GM18498 (cell line): ENCODE results near the gene DOCK4.

Experiments
- ATAC-seq: cut with Tn5 transposase; IDR thresholded peaks from one replicate; pipeline ENCODE4 v1.9.1; 2021; ENCODE audit warnings: mild to moderate bottlenecking, moderate library complexity; ENCODE audit not compliant: unreplicated experiment

Gene DOCK4

DNA sequence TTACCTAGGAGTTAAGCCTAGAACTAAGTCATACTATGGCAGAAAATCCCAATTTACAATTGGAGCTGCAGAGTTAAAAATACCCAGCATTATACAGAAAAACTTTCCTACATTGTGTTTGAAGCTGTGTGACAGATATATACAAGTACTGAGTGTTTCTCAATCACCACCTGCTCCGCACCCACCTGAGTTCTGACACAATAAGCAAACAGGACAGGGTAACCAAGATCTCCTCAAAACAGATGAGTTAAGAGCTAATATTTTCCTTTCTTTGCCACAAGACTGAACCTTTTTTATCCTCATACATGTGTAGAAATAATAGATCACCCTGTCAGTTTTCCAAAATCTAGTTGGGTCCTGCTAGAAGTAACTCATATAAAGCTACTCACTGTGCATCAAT, 186.3 kb downstream of the DOCK4 start:
- no peak for ATAC-seq

DNA sequence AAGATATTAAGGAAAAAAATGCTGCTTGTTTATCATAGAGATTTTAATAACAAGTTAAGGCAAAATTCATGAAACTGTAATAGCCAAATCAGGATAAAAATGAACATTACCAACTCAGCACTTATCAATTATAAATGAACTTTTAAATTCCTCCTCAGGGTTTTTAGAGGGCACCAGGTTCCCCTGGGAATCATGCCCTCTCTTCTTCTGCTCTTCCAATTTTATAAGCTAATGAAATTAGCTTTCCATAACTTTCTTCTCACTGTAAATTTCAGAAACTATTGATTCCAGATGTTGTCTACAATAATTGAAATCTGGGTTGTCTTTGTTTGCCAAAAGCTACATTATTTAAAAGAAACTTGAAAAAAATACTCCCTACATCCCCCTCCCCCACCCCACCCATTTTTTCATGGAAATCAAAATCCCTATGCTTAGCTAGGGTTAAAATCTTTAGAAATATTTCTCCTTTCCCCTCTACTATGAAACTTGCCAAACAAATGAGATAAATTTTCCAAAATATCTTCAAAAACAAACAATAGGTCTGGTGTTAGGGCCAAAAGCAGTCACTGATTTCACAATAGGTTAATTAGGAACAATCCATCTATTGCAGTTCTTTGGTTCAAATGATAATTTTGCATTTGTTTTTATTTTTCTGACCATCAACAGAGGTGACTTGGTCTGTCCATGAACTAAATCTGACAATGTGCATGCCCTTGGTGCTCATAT, 187.7 kb downstream of the DOCK4 start:
- no peak for ATAC-seq

DNA sequence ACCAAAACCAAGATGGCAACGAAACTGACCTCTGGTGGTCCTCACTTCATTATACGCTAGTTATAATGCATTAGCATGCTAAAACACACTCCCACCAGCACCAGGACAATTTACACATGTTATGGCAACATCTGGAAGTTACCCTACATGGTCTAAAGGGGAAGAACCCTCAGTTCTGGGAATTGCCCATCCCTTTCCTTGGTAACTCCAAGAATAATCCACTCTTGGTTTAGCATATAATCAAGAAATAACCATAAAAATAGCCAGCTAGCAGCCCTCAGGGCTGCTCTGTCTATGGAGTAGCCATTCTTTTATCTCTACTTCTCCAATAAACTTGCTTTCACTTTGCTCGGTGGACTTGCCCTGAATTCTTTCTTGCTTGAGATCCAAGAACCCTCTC, 191.1 kb downstream of the DOCK4 start:
- no peak for ATAC-seq

DNA sequence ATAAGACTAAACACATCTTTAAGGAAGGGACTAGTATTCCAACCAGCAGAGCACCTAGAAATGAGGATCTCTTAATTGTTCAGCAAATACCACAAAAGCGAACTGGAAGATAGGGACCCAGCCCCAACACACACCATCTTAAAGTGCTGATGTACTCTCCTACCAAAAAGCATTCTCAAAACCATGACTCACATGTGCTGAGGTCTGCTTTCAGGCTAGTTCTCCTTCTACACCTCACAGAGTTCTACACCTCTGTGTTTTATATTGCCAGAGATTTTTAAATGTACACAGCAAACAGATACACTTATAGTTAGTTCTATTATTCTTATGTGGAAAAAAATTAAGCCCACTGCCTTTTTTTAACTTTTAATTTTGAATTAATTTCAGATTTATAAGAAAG, 191.9 kb downstream of the DOCK4 start:
- ATAC-seq = no peak

DNA sequence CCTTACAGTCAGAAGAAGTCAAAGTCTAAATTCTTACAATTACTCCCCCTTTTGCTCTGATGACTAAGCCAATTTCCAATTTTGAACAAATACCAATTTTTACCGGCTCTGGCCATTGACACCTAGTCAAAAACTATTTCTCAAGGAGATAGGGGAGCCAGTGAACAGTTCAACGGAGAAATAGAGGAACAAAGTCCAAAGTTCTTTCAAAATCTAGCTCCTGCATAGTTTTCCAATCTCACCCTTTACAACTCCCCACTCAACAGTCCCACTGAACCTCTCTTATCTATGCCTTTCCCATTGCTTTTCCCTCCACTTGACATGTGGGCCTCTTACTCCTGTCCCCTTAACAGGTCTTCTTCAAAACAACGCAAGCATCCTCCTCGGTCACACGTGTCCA, 192.9 kb downstream of the DOCK4 start:
- ATAC-seq = no peak

DNA sequence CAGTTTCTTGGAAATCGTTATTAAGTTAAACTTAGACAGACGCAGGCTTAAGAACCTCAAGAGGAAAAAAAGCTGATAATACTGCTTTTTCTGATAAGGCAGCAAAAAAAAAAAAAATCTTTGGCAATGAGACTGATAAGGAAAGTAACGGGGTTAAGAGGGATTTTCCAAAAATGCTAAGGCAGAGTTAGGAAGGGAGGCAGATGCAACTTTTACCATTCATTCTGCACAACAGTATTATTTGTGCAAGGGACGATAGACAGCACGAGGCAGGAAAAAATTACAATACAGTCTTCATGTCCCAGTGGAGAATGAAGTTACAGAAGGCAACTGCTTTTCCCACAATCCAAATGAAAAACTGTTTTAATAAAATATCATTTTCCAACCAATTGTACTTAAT, 194.0 kb downstream of the DOCK4 start:
- ATAC-seq = no peak

DNA sequence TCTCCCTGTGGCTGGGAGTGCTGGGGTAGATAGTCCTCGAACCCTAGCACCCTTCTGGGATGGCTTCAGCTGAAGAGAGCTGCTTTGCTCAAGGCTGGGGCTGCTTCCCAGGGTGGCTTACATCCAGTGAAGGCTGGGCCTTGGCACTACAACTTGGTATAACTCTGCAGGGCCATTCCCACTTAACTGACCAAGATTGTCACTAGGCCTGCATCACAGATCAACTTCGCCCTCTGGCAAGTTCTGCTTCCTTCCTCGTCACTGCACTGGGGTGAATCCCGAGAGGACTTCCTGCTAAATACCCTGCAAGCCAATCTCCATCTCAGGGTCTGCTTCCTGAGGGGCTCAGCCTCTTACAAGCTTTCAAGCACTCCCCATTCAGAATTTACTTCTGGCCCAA, 195.2 kb downstream of the DOCK4 start:
- no peak for ATAC-seq

DNA sequence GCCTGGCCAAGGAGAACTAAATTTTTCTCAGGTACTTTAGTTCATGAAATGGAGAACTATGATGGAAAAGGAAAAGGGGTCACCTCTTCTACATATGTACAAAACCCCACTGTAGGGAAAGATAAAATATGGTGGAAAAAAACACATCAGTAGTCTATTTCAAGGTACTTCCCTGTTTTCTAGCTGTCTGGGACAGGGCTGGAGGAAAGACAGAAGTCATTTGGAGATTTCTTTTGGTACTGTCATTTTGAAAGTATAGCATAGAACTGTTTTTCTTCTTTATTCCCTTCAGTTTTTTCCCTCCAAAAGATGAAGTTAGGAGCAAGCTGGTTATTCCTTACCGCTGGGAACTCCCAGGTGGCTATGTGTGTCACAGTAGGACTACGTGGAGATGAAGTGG, 196.1 kb downstream of the DOCK4 start:
- ATAC-seq = no peak

DNA sequence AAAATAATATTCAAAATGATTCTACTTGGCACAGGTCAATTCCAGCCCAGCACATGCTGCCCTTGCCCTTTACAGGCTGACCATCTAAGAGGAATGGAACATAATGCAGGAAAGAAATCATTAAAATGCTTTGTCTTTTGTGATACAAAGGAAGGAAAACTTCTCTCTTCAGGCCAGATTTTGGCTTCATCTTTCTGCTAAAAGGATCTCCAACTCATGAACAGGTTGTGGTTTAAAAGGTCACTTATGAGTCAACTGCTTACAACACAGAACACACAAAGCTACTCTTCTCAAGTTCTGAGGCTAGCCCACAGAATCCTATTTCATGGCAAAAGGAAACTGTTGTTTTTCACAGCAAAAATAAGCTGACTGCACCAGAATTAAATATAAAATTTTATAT, 197.1 kb downstream of the DOCK4 start:
- peak; percentile 52 for ATAC-seq

DNA sequence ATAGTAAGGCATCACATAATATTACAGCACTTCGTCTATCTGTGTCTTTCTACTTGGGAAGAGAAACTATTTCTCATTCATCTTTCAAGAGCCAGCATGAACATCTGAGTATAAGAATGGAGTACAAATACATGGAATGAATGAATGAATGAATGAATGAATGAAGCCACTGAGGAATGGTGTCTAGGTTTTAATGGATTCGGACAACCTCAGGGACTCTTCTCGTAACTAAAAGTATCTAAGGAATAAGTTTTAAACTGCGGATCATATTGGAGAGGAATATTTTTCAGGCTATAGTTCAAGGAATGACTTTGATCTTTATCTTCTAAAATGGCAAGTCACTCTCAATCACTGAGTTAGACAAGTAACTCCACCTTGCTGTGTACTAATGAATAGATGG, 199.0 kb downstream of the DOCK4 start:
- ATAC-seq = no peak

DNA sequence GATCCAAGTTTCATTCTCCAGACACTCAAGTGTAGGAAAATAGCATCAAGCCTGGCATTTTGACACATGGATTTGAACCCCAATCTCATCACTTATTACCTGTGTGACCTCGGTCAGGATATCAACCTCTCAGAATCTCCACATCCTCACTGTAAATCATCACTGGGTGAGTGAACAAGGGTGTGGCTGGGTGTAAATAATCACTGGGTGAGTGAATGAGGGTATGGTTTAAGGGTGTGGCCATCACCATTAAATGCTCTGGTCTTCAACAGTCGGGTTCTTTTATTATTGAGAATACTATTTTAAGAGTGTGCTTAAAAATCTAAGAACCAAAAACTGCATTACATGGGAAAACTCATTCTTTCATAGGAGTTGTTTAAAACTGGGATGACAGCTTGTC, 200.1 kb downstream of the DOCK4 start:
- ATAC-seq = no peak

DNA sequence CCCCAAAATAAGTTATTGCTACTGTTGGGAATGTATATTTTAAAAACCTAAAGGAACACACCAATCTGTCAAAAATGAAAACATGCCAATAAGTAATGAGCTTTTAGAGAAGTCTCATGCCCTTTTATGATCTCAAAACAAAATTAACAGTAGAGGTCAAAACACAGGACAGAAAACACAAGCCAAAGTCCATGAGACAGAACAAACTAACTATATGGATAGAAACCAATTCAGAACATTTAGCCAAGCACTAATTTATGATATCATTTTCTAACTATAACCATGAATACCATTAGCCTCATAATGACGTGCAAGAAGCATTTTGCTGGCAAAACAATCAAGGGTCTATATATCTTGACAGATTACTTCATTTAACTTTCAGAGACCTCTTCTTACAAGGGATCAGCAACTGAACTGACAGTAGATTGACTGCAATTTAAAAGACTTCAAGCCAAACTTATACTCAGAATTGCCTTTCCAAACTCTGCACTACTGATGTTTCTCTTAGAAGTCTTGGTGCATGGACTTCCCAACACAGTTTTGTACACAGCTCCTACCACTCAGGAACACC, 200.9 kb downstream of the DOCK4 start:
- ATAC-seq = no peak

DNA sequence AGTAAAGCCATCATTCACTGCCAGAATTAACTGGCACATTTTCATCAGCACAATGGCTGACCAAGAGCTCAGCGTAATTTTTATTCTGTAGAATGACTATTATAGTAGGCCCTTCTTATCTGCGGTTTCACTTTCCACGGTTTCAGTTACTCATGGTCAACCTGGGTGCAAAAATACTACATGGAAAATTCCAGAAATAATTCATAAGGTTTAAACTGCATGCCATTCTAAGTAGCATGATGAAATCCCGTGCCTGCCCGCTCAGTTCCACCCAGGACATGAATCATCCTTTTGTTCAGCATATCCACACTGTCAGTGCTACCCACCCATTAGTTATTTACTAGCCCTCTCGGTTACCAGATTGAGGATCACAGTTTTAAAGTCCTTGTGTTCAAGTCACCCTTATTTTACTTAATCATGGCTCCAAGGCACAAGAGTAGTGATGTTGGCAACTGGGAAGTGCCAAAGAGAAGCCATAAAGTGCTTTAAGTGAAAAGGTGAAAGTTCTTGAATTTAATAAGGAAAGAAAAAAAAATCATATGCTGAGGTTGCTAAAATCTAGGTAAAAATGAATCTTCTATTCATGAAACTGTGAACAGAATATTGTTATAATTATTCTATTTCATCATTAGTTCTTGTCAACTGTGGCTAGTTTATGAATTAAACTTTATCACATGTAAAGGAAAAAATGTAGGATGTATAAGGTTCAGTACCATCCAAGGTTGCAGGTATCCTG, 204.9 kb downstream of the DOCK4 start:
- no peak for ATAC-seq

DNA sequence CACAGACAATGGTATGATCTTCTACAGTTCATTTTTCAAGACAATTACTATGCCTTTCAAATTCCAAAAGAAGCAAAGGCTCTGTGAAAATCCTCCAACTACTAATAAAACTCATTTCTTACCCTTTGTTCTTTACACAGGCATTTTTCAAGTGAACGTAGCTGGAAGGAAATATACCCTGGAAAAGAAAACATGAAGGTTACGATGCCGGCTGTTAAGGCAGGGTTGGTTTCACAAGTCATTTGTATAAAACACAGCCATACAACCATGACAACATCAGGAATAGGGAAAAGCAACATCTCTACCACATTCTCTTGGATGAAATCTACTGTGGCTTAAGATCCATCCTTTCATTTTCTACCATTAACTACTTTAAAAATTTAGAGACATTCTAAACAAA, 207.9 kb downstream of the DOCK4 start:
- ATAC-seq = no peak

DNA sequence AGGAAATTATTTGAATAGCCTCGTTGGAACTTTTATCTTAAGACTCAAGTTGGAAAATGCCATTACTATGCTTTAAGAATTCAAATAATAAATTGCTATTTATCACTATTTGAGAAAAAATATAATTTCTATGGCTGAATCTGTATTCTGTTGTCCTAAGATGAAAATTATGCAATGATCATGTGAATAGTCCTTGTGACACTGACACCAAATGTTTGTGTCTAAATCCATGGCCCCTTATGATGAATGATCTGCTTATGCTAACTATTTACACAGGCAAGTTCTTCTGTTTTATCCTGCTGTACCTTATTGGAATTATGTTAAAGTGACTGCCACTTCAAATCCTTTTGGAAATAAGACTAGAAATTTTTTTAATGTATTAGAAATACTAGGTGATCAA, 208.7 kb downstream of the DOCK4 start:
- no peak for ATAC-seq

DNA sequence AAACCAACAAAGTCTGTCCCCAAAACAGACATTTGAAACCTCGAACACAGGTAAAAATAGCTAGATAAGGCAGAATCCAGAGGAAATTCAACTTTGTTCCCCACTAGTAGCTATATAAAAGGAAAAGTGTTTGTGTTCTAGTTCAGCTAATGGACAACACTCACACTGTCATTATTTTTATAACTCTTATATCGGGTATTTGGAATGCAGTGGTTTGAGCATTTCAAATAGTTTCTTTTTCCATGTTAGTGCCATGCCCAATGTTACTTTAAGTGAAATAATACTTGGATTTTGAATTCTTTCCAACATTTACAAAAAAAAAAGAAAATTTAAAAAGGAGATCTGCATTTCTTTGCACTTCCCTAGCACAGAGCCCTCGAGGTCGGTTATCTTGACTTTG, 213.6 kb downstream of the DOCK4 start:
- ATAC-seq = no peak

DNA sequence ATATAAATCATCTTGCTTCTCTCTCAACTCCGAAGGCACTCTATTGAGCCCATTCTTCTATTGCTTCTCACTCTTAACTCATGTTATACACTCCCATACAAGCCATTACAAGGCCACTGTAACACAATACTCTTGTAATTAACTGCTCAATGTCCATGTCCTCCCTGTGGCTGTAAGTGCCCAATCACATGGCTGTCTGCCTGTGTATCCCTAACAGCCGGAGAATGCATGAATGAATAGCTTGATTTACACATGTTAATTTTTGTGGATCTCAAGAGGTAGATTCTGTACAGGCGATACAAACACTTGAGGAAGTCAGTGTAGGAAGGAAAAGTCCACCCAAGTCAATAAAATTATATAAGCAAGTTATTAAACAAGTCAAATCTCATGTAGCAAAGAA, 215.6 kb downstream of the DOCK4 start:
- ATAC-seq = no peak

DNA sequence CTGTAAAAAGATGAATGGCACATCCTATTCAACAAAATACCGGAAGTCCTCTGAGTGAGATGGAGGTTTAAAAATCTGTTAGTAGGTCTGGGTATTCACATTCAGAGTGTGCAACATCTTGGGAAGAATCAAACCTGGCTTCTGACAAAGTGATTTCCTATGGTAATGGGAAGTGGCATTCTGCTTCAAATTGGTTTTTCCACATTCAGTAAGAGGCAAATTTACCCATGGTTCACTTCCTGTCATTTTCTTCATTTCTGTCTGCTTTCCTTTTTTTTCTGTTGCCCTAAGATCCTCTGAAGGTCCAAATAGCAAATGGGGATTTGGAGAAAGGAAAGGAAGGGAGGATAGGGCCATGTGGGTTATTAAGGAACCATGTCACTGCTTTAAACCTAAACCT, 218.3 kb downstream of the DOCK4 start:
- no peak for ATAC-seq

DNA sequence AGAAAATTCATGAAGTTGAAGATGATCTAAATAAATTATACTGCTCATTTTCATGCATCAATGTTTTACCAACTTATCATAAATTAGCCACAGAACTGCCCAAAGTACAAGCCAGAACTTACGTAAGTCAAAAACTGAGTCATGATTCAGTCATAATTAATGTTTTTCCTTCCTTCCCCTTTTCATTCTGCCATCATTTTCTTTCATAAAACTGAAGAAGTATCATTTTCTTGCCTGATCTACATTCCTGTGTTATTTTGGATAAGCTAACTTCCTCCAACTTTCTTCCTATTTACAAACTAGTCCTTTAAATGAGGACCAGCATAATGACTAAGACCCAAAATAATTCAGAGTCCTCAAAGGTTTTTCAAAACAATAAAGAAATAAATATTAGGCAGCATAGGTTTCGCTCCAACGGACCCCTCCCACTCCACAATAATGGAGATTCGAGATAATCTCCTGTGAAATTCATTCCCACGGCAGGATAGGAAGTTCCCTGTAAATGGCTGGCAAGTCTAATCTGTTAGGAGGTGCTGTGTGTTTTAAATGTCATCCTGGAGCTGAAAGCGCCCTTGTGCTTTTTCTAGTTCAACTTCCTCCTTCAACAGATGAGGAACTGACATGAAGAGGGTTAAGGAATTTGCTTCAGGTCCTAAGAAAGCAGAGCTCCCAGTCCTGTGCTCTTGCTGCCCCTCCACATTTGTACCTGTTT, 218.9 kb downstream of the DOCK4 start:
- no peak for ATAC-seq

DNA sequence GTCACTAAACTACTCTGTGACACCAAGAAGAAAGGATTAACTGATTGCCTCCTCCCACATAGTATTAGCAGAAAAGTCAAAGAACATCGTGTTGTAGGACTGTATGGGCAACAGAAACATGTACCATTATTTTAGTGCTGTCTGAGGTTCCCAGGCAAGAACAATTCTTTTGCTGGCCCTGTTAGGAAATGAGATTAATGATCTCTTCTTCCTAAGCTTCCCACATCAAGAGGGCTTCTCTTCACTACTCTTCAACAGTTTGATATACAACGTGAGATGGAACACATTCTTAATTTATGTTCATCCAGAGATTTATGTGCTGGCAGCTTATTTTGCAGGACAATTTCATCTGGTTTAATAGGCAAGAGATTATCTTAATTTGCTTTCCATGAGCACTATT, 219.6 kb downstream of the DOCK4 start:
- no peak for ATAC-seq

DNA sequence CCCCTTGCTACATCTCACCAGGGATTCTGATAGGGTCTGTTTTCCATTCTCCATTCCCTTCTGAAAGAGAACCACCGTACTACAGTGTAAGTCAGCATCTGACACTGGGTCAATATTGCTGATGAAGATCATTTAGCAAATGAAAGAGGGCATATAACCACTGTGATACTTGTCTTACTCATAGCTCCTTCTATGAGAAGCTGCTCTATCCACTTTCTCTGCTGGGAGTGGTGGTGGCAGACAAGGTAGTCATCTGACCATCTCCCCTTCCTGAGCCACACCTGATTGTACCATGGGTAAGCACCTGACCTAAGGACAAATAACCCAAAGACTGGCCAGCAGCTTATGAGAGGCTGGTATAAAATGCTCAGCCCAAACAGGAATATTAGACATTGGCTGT, 220.4 kb downstream of the DOCK4 start:
- ATAC-seq = no peak

DNA sequence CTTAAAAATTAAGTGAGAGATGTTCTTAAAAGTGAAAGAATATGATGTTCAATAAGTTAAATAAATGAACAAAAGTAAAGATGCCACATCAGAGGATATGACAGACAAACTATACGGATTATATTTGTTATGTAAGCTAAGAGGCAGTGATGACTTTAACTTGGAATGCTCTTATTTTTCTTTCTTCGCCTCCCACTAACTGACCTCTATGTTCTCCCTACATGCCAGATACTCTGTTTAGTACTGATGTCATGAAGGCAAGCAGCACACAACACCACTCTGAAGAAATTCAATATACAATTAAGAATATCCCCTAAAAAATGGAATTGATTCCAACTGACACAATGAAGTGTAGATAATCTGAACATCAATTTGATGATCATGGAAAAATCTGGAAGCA, 223.4 kb downstream of the DOCK4 start:
- ATAC-seq = no peak
